ENCODE results near the gene SHOC2. TPM values are rescaled to one million over a fixed set of nuclear protein-coding genes. Genes with fewer than 3 reads are reported as not detected.
A peak's percentile ranks its signal among the peaks of the same experiment; 100 is the strongest.

The SHOC2 gene
- polyA plus RNA-seq, 3 donors = 13.9 to 69.9 (median 68.9) TPM

- H3K36me3 Mint-ChIP-seq = peaks cover 55 to 60% of the 10 kb centered on the region in 2 donors
- WGBS (ENCODE audit: insufficient coverage) = 60% methylated on average over 3 of the region's 5 CpGs
- H3K9me3 Mint-ChIP-seq = peaks cover 0 to 2% (median 0%) of the 10 kb centered on the region in 7 donors
- DNase-seq = no peak
- no peak for TF ChIP-seq CTCF (IDR thresholded peaks at IDR 0.05)
- peaks cover 26% of the 10 kb centered on the region for H3K4me1 Mint-ChIP-seq
- H3K9ac ChIP-seq (ENCODE audit: insufficient read depth, low read length, poor library complexity, severe bottlenecking) = no peak overlapping the region
- H3K27ac Mint-ChIP-seq = peak overlapping the region in 1 of 7 donors; percentile 47
- H3K79me2 ChIP-seq (ENCODE audit: insufficient read depth, low read length) = peaks cover 100% of the 10 kb centered on the region
- H2AFZ ChIP-seq (ENCODE audit: insufficient read depth, low read depth, low read length, poor library complexity, severe bottlenecking) = no peak overlapping the region
- no peaks in the 10 kb centered on the region for H3K4me1 ChIP-seq (ENCODE audit: control insufficient read depth in 1 of 2, insufficient read depth in 2 of 2, low read length in 2 of 2)
- no peak overlapping the region for H3K4me3 ChIP-seq (replicated peaks in 1 of 3; ENCODE audit: low read depth in 2 of 3, low read length in 3 of 3)
- no peak overlapping the region for H3K4me3 Mint-ChIP-seq
- no peaks in the 10 kb centered on the region for H3K9me3 ChIP-seq (replicated peaks in 1 of 2; ENCODE audit: control insufficient read depth in 1 of 2, insufficient read depth in 1 of 2, low read length in 2 of 2)
- H3K27me3 ChIP-seq (ENCODE audit: control insufficient read depth in 2 of 2, insufficient read depth in 2 of 2, low read length in 2 of 2) = no peaks in the 10 kb centered on the region
- peaks cover 2 to 46% of the 10 kb centered on the region in 2 donors for H3K36me3 ChIP-seq (replicated peaks in 1 of 2; ENCODE audit: control insufficient read depth in 1 of 2, insufficient read depth in 2 of 2, low read length in 2 of 2)
- no peak overlapping the region for H3K4me2 ChIP-seq (replicated peaks; ENCODE audit: extremely low read depth, low read length, poor library complexity, severe bottlenecking)
- intact Hi-C loops (cut with micrococcal nuclease) = no loop called here
- H4K20me1 ChIP-seq (ENCODE audit: insufficient read depth, low read length) = peaks cover 100% of the 10 kb centered on the region
- H3K27me3 Mint-ChIP-seq (ENCODE audit: low read depth in 3 of 3) = no peaks in the 10 kb centered on the region
- no peak overlapping the region for H3K27ac ChIP-seq (ENCODE audit: low read depth in 1 of 2, low read length in 2 of 2)
Observed at GRCh38 chr10:110944792-110945396, 25.5 kb downstream of the SHOC2 start.

- no peaks in the 10 kb centered on the region for H3K27me3 ChIP-seq (ENCODE audit: control insufficient read depth in 2 of 2, insufficient read depth in 2 of 2, low read length in 2 of 2)
- 86% methylated on average over 1 of the region's 1 CpG for WGBS (ENCODE audit: insufficient coverage)
- intact Hi-C loops (cut with micrococcal nuclease) = no loop called here
- Mint-ChIP-seq H3K27me3 (ENCODE audit: low read depth in 3 of 3) (no peaks in the 10 kb centered on the region), H3K4me3 (no peak overlapping the region), H3K4me1 (peaks cover 32% of the 10 kb centered on the region), H3K36me3 (peaks cover 47 to 51% of the 10 kb centered on the region in 2 donors), H3K9me3 (peaks cover 0 to 2% (median 0%) of the 10 kb centered on the region in 7 donors), H3K27ac (peak overlapping the region in 1 of 7 donors; percentile 38)
- H3K79me2 ChIP-seq (ENCODE audit: insufficient read depth, low read length) = peaks cover 100% of the 10 kb centered on the region
- no peak overlapping the region for H3K27ac ChIP-seq (ENCODE audit: low read depth in 1 of 2, low read length in 2 of 2)
- no peak for DNase-seq
- H3K4me3 ChIP-seq (replicated peaks in 1 of 3; ENCODE audit: low read depth in 2 of 3, low read length in 3 of 3) = no peak overlapping the region
- peaks cover 100% of the 10 kb centered on the region for H4K20me1 ChIP-seq (ENCODE audit: insufficient read depth, low read length)
- H3K4me2 ChIP-seq (replicated peaks; ENCODE audit: extremely low read depth, low read length, poor library complexity, severe bottlenecking) = no peak overlapping the region
- H3K9me3 ChIP-seq (replicated peaks in 1 of 2; ENCODE audit: control insufficient read depth in 1 of 2, insufficient read depth in 1 of 2, low read length in 2 of 2) = no peaks in the 10 kb centered on the region
- peaks cover 0 to 12% of the 10 kb centered on the region in 2 donors for H3K4me1 ChIP-seq (ENCODE audit: control insufficient read depth in 1 of 2, insufficient read depth in 2 of 2, low read length in 2 of 2)
- no peak overlapping the region for H3K9ac ChIP-seq (ENCODE audit: insufficient read depth, low read length, poor library complexity, severe bottlenecking)
- no peak overlapping the region for H2AFZ ChIP-seq (ENCODE audit: insufficient read depth, low read depth, low read length, poor library complexity, severe bottlenecking)
- no peak for TF ChIP-seq CTCF (IDR thresholded peaks at IDR 0.05)
- H3K36me3 ChIP-seq (replicated peaks in 1 of 2; ENCODE audit: control insufficient read depth in 1 of 2, insufficient read depth in 2 of 2, low read length in 2 of 2) = peaks cover 2 to 36% of the 10 kb centered on the region in 2 donors
Observed at GRCh38 chr10:110946496-110946895, 27.1 kb downstream of the SHOC2 start.
